KBM-7 (cell line): ENCODE measurements around the gene CENPV.
A peak's percentile ranks its signal among the peaks of the same experiment; 100 is the strongest.

Source experiments
- DNase-seq: peaks from one replicate; pipeline ENCODE4 v3.0.0-alpha.2; 2015
- in situ Hi-C: fragments of 300-500 bp; cut with MboI; formaldehyde crosslinking; loops from 2 replicates; pipeline ENCODE4 v1.14.3; 2020; ENCODE audit warnings: low sequenced_read_pairs, low pct_unique_long_range_greater_than_20kb, mixed read lengths

Gene CENPV

GRCh38 chr17:16363749-16364536 lies 10.7 kb upstream of the CENPV start:
- in situ Hi-C loops, result no loop called here

DNA sequence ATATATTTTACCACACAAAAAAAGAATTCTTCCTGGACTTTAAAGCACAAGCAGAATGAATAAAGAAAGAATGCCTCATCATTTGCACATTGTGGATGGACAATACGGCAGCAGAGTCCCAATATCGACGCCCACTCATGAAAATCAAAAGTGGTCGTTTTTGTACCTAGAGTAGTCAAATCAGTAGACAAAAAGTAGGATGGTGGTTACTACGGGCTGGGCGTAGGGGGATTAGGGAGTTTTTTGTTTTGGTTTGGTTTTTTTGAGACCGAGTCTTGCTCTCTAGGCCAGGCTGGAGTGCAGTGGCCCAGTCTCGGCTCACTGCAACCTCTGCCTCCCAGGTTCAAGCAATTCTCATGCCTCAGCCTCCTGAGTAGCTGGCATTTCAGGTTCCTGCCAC lies 8.6 kb upstream of the CENPV start:
- no peak for DNase-seq
- in situ Hi-C loops, result no loop called here

More at GRCh38 chr17:16363749-16364536, 10.7 kb upstream of the CENPV start:
- DNase-seq, result peak; percentile 84

- DNase-seq, result no peak
- in situ Hi-C loops, result no loop called here
Measured at GRCh38 chr17:16358394-16358793, 5.1 kb upstream of the CENPV start.

DNA sequence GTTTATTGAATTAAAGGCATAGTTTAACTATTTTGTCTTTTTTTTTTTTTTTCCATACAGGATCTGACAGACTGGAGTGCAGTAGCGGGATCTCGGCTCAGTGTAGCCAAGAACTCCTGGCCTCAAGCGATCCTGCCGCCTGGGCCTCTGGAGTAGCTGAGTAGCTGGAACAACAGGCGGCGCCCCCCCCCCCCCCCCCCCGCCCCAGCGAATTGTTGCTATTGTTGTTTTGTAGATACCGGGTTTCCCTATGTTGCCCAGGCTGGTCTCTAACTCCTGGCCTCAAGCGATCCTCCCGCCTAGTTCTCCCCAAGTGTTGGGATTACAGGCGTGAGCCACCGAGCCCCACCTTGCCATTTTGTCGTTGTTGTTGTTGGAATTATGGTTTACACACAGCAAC lies 1.3 kb upstream of the CENPV start:
- in situ Hi-C loops, result no loop called here
- no peak for DNase-seq

DNA sequence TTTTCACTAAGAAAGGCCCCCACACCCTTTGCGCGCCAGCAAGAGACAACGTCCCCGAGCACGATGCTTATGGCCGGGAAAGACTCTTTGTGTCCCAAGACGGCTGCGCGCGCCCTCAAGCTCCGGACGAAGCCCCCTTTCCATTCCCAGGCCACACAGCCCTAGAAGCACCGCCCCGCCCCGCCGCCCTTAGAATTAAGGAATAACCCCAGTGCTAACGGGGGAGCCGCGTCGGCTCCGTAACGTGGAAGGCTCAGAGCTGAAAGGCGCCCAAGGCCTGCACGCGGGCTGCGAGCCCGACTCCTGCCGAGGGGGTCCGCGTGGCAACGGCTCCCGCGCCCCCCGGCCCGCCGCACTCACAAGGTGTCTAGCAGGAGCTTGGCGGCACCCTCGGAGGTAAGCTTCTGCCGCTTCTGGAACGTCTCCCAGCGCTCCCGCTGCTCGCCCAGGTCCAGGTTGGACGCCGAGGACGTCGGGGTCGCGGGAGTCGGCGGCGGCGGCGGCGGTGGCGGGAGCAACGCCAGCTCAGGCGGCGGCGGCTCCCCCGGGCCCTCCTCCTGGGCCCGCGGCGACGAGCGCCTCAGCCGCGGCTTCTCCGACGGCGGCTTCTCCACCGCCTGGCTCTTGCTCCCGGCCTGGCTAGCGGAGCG lies 477 bp downstream of the CENPV start:
- in situ Hi-C loops, result no loop called here
- DNase-seq, result peak; percentile 62

GRCh38 chr17:16352303-16352666 lies 984 bp downstream of the CENPV start:
- peak; percentile 54 for DNase-seq

DNA sequence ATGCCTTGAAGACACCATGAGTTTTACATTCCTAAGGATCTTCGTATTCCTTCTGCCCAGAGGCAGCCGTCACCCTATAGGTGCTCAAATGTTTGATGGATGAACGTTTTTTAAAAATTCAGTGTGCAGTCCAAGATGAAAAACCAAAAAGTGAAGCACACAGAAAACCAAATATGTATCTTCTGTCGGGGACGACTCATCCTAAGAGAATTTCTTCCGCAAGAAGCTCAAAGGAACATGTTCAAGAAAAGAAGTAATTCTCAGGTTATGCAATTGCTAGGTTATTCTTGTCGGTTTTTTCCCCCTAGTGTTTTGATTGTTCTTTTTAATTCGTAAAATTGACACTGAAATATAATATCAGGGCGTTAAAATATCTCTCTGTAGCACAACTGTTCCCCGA lies 1.4 kb downstream of the CENPV start:
- in situ Hi-C loops, result no loop called here
- no peak for DNase-seq

More at GRCh38 chr17:16352303-16352666, 984 bp downstream of the CENPV start:
- in situ Hi-C loops, result no loop called here

GRCh38 chr17:16349431-16349830 lies 3.8 kb downstream of the CENPV start:
- in situ Hi-C loops, result no loop called here
- DNase-seq, result no peak

GRCh38 chr17:16348586-16348985 lies 4.7 kb downstream of the CENPV start:
- DNase-seq, result no peak
- in situ Hi-C loops, result no loop called here

- DNase-seq, result no peak
- in situ Hi-C loops, result no loop called here
Measured at GRCh38 chr17:16346721-16347271, 6.5 kb downstream of the CENPV start.

DNA sequence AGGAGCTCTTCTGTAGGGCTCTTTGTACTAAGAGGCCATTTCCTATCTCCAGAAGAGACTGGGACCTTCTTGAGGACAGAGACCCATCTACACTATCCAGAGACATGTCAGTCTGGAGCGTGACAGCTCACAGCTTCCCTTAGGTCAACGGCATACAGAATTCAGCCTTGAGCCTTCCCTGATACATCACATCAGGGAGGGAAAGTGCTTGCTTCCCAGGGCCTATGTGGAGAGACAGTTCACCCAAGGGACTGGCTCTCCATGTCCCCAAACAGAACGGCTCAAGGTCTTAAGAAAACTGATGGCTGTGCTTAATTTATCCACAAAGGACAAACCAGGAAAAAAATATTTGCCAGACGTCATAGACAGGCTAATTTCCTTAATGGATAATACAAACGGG lies 7.7 kb downstream of the CENPV start:
- no peak for DNase-seq
- in situ Hi-C loops, result no loop called here

DNA sequence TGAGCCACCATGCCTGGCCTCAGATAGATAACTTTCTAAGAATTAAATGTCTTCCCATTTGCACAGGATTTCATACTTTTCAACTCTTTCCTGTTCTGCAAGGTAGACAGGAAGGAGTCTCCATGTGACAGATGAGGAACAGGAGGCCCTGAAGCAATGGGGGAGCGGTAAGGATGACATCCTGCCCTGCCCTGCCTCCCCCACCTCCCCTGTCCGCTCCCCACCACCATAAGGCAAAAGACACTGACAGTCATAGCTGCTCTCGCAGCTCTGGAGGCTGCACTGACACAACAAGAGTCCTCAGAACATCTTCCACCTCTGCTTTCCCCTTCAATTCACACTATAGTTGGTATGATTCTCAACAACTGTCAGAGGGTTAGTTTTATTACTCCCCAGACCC lies 9.7 kb downstream of the CENPV start:
- DNase-seq, result no peak
- in situ Hi-C loops, result no loop called here

DNA sequence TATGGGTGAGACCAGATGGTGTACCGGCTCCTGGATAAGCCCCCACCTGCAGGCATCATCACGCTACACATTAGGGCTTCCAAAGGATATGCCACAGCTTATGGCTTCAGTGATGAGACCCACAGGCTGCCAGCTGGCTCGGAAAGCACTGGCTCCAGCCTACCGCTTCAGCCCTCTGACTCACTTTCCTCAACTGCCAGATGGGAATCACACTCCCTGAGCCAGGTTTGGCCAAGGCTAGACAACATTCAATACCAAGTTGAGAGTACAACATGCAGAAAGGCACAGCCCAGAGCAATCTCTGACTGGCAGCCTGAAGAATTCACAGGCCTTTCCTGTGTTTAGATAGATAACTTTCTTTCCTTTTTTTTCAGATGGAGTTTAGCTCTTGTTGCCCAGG lies 10.3 kb downstream of the CENPV start:
- DNase-seq, result no peak
- in situ Hi-C loops, result no loop called here

GRCh38 chr17:16339959-16340358 lies 13.3 kb downstream of the CENPV start:
- DNase-seq, result no peak
- in situ Hi-C loops, result no loop called here

DNA sequence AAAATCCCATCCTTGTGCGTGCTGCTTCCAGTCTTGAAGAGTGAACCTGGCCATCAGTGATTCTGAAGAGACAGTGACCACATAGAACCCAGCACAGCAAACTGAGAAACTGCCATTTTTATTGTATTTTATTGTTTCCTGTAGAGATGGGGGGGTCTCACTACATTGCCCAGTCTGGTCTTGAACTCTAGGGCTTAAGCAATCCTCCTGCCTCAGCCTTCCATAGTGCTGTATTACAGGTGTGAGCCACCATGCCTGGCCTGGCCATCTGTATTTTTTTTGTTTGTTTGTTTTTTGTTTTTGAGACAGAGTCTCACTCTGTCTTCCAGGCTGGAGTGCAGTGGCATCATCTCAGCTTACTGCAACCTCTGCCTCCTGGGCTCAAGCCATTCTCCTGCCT lies 13.9 kb downstream of the CENPV start:
- in situ Hi-C loops, result no loop called here

DNA sequence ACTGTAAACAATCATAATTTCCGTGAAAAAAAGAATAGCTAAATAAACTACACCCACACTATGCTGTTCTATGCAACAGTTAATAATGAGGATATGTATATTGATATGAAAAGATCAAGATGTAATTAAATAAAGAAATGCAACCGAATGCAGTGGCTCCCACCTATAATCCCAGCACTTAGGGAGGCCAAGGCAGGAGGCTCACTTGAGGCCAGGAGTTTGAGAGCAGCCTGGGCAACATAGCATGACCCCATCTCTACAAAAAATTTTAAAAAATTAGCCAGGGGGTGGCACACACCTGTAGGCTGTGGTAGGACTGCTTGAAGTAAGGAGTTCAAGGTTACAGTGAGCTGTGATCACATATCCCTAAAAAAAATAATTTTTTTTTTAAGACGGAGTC lies 14.9 kb downstream of the CENPV start:
- DNase-seq, result no peak
- in situ Hi-C loops, result no loop called here

More for the DNA sequence above, 13.9 kb downstream of the CENPV start:
- DNase-seq, result no peak

DNA sequence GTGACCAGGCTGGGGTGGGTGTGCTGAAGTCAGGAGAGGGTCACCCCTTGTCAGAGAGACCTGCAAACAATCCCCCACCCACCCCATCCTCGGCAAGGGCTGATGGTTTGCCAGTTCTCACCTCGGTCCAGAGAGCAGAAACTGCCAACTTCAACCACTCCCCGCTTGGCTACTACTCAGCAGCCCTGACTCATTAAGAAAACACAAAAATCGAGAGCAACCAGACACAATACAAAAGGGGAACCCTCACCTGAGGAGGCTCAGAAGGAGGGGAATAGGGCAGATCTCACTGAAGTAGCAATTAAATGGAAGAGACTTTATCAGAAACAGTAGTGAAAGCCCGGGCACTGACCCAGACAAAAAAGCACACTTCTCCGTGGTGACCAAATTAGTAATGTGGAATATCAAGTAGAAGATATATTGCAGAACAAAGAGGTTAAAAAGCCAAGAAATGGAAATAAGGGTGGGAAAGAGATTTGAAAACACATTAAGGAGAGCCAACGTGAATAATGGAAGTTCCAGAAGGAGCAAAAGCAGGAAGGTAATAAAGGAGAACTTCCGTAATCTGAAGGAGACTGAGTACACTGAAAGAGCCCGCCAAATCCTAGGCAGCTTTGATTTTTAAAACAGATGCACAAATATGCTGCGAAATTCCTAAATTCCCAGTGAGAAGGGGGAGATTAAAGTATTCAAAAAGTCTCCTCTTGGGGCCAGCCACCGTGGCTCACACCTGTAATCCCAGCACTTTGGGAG lies 23.6 kb downstream of the CENPV start:
- DNase-seq, result no peak
- in situ Hi-C loops, result no loop called here

DNA sequence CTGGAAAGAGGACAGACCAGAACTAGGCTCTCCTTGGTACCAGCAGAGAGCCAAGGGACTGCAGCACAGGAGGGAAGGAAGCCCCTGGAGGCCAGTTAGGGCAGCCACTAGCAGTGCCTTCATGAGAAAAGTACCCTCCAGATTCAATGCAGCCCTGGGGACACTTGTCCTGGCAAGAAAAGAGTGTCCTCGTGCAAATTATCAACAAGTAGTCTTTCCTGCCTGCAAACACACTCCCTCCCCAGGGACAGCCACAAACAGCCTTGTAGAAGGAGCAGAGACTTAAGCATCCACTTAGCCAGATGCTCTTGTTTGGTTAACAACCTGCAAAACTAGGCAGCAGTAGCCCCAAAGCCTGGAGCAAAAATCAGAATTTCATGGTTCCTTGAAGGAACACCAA lies 24.3 kb downstream of the CENPV start:
- DNase-seq, result no peak

DNA sequence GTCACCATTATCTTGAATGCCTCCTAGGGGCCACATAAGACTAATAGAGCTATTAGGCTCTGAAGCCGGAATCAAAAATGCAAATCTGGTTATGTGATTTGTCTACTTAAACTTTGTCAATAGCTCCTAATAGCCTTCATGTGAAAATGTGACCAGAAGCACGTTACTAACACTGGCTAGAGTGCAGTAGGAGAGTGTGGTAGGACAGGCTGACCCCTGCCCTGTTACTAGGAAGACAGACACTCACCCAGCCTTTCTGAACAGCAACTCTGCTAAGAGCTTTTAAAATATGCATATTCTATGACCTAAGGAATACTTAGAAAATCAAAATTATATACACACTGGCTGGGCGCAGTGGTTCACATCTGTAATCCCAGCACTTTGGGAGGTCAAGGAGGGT lies 26.3 kb downstream of the CENPV start:
- DNase-seq, result no peak
- in situ Hi-C loops, result no loop called here

More for the DNA sequence above, 24.3 kb downstream of the CENPV start:
- in situ Hi-C loops, result no loop called here

DNA sequence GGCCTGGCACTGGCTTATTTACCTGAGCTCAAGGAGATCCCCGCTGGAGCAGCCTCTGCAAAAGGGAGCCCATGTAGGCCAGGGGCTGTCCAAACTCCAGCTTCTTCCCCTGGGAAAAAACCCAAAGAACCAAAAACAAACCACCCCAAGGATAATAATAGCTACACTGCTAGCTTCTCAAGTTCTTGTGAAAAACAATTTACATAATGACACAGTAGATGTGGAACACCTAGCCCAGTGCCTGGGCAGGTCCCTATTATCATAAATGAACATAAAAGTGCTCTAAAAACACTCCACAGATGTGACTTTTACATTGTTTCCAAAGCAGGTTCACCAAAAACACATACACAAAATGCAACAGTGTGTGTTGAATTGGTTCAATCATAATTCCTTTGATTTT lies 27.3 kb downstream of the CENPV start:
- in situ Hi-C loops, result no loop called here
- no peak for DNase-seq
